Mesothelial cell of epicardium (in vitro differentiated cells): ENCODE measurements around the gene GNB3. TPM values are rescaled to one million over a fixed set of nuclear protein-coding genes. Genes with fewer than 3 reads are reported as not detected.

ENCODE experiments used
- DNase-seq, 2 experiments: peaks; one replicate each; pipeline ENCODE4 v3.0.0; 2021; ENCODE audit warnings: low spot score in 2 of 2; ENCODE audit not compliant: unreplicated experiment in 2 of 2
- H3K27ac Mint-ChIP-seq: 2 replicates; pipeline ENCODE4 v1.8.0; 2021; ENCODE audit warnings: mixed read lengths
- H3K27me3 Mint-ChIP-seq: 2 replicates; pipeline ENCODE4 v1.8.0; 2021; ENCODE audit warnings: low read depth, mixed read lengths
- H3K36me3 Mint-ChIP-seq: 2 replicates; pipeline ENCODE4 v1.8.0; 2021; ENCODE audit warnings: mixed read lengths
- H3K4me1 Mint-ChIP-seq: 2 replicates; pipeline ENCODE4 v1.8.0; 2021; ENCODE audit warnings: mixed read lengths
- H3K4me3 Mint-ChIP-seq: 2 replicates; pipeline ENCODE4 v1.8.0; 2021; ENCODE audit warnings: mild to moderate bottlenecking, moderate library complexity, mixed read lengths
- H3K9me3 Mint-ChIP-seq: 2 replicates; pipeline ENCODE4 v1.8.0; 2021; ENCODE audit warnings: mixed read lengths
- total RNA-seq: library from RNA; stranded (reverse); gene quantifications from 3 replicates; pipeline ENCODE4 v1.2.1, GENCODE V29; 2021
- TF ChIP-seq, protein P1 (sequence below): fragments of 200-600 bp; sonication (generic); IDR thresholded peaks from one replicate; pipeline ENCODE4 v1.5.0; 2021; ENCODE audit warnings: antibody characterized with exemption; ENCODE audit not compliant: unreplicated experiment

GNB3 gene
- total RNA-seq, 1 donor from 2014 or later = 24.3 TPM

DNA sequence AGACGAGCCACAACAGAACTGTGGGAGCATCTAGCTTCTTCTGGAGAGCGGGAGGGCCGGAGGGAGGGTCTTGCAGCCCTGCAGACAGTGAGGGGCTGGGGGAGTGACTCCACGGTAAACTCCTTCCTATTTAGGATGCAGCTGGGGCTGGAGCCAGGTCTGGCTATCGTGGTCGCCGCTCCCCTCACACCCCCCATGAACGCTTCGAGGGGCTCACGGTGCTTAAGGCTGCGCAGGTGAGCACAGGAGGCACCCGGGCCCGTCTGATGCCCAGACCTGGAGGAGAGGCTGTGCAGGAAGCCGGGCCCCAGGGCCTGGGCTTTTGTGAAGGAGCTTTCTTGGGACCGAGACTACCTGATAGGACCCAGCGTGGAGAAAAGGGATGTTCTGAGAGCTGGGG lies 3.9 kb upstream of the GNB3 start:
- peaks cover 4% of the 10 kb centered on the region for H3K4me1 Mint-ChIP-seq
- DNase-seq = no peak
- H3K27ac Mint-ChIP-seq = no peak overlapping the region
- H3K27me3 Mint-ChIP-seq = no peaks in the 10 kb centered on the region
- TF ChIP-seq, protein P1, sequence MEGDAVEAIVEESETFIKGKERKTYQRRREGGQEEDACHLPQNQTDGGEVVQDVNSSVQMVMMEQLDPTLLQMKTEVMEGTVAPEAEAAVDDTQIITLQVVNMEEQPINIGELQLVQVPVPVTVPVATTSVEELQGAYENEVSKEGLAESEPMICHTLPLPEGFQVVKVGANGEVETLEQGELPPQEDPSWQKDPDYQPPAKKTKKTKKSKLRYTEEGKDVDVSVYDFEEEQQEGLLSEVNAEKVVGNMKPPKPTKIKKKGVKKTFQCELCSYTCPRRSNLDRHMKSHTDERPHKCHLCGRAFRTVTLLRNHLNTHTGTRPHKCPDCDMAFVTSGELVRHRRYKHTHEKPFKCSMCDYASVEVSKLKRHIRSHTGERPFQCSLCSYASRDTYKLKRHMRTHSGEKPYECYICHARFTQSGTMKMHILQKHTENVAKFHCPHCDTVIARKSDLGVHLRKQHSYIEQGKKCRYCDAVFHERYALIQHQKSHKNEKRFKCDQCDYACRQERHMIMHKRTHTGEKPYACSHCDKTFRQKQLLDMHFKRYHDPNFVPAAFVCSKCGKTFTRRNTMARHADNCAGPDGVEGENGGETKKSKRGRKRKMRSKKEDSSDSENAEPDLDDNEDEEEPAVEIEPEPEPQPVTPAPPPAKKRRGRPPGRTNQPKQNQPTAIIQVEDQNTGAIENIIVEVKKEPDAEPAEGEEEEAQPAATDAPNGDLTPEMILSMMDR = no peak
- H3K36me3 Mint-ChIP-seq = peaks cover 11% of the 10 kb centered on the region
- no peaks in the 10 kb centered on the region for H3K9me3 Mint-ChIP-seq
- H3K4me3 Mint-ChIP-seq = no peak overlapping the region

- Mint-ChIP-seq H3K36me3 (peaks cover 12% of the 10 kb centered on the region), H3K27me3 (no peaks in the 10 kb centered on the region), H3K9me3 (no peaks in the 10 kb centered on the region), H3K4me3 (no peak overlapping the region), H3K27ac (no peak overlapping the region), H3K4me1 (peaks cover 4% of the 10 kb centered on the region)
- TF ChIP-seq, protein P1 = no peak
- DNase-seq = no peak
These were observed 3.2 kb upstream of the GNB3 start for GRCh38 chr12:6837370-6838060.

DNA sequence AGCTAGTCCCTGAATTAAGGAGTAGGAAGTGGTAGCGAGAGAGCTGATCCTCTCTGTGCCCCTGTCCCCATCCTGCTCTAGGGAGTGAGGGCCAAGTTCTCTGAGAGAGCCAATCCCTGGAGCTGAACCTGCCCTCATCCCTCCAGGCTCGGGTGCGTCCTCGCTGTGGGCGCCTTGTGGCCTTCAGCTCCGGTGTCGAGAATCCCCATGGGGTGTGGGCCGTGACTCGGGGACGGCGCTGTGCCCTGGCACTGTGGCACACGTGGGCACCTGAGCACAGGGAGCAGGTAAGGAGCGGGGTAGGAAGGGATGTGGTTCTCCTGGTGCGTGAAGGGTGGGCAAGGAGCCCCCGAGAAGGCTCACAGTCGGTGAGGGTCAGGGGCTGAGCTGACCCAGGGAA lies 1.9 kb upstream of the GNB3 start:
- no peak overlapping the region for H3K4me3 Mint-ChIP-seq
- H3K27ac Mint-ChIP-seq = no peak overlapping the region
- TF ChIP-seq, protein P1 = no peak
- no peaks in the 10 kb centered on the region for H3K27me3 Mint-ChIP-seq
- H3K9me3 Mint-ChIP-seq = no peaks in the 10 kb centered on the region
- peaks cover 4% of the 10 kb centered on the region for H3K4me1 Mint-ChIP-seq
- H3K36me3 Mint-ChIP-seq = peaks cover 21% of the 10 kb centered on the region
- no peak for DNase-seq

DNA sequence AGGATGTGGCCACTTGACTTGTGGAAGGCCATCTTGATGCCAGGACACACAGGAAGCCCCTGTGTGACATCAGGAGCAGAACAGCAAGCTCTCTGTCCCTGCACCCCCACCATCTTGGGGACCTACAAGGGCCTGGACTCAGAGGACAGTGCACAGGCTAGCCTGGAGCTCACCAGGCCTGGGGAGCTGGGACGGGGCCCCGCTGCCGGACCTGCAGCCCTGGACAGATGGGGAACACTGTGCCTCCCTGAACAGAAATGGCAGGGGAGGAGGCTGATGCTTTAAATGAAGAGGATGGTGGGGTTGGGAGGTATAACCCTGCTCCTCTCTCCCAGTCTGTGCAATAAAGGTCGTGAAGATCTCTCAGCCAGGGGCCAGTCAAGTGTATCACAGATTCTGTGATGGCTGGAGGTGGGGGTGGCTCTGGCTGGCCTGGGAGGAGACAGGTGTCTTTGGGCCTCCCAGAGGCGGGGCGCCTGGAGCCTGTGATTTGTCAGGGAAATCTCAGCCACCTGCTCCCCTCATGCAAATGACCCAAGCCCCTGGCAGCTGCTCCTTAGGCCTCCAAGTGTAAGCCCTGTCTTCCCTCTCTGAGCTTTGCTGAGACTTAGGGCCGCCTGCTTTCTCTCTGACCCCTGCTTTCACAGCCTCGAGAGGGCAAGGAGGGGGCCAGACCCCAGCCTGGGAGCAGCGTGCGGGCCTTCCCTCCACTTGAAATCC lies 1.1 kb upstream of the GNB3 start:
- no peak for DNase-seq
- Mint-ChIP-seq H3K27ac (no peak overlapping the region), H3K4me1 (peaks cover 4% of the 10 kb centered on the region), H3K9me3 (no peaks in the 10 kb centered on the region), H3K4me3 (no peak overlapping the region), H3K27me3 (no peaks in the 10 kb centered on the region), H3K36me3 (peaks cover 21% of the 10 kb centered on the region)
- TF ChIP-seq, protein P1 = no peak

DNA sequence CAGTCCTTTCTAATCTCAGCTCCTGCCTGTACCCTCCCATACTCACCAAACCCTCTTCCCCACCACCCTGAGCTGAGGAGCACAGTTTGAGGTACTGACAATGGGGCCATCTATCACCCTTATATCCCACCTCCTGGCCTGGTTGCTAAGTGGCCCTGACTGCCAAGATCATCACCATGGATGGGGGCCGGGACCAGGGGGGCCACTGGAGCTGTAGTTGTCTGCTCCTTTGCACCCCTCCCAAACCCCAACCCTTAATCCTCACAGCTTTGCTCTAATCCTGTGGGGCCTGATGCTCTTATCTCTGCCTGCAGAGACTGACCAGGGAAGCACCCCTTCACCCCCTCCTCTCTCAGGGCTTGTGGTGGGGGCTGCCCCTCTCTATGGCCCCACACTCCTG lies 395 bp upstream of the GNB3 start:
- H3K27ac Mint-ChIP-seq = no peak overlapping the region
- no peaks in the 10 kb centered on the region for H3K9me3 Mint-ChIP-seq
- DNase-seq = no peak
- peaks cover 19% of the 10 kb centered on the region for H3K36me3 Mint-ChIP-seq
- H3K27me3 Mint-ChIP-seq = no peaks in the 10 kb centered on the region
- TF ChIP-seq, protein P1 = no peak
- no peak overlapping the region for H3K4me3 Mint-ChIP-seq
- H3K4me1 Mint-ChIP-seq = peaks cover 4% of the 10 kb centered on the region
